NCI-H187 (cell line): Measurements from ENCODE around the gene OR2G3.

ENCODE experiments used
- DNase-seq, 2 experiments: peaks; one replicate each; lab custom pipeline; 2025; lab: John Stamatoyannopoulos, UW

Gene OR2G3

GRCh38 chr1:247605286-247605685 is at the start of gene OR2G3:
OR2G3 (plus strand) TSS chr1:247605586; CDS start chr1:247605586, 0 bp downstream.
- no peak for DNase-seq

- DNase-seq = no peak
Observed at GRCh38 chr1:247557926-247558674, 47.3 kb upstream of the OR2G3 start.

- no peak for DNase-seq
Observed at GRCh38 chr1:247561711-247562110, 43.7 kb upstream of the OR2G3 start.

- DNase-seq = no peak
Observed at GRCh38 chr1:247562198-247562597, 43.2 kb upstream of the OR2G3 start.

GRCh38 chr1:247574236-247574635 is 31.1 kb upstream of the OR2G3 start:
- no peak for DNase-seq

- no peak for DNase-seq
Observed at GRCh38 chr1:247574664-247575063, 30.7 kb upstream of the OR2G3 start.

- DNase-seq = no peak
Observed at GRCh38 chr1:247576514-247576913, 28.9 kb upstream of the OR2G3 start.

GRCh38 chr1:247578946-247579460 is 26.4 kb upstream of the OR2G3 start:
- DNase-seq = no peak

GRCh38 chr1:247588060-247588459 is 17.3 kb upstream of the OR2G3 start, which contains the start of gene OR2G2:
OR2G2 (plus strand) TSS chr1:247588360; CDS start chr1:247588360, 0 bp downstream.
- DNase-seq = no peak

- no peak for DNase-seq
Observed at GRCh38 chr1:247613405-247613804, 8.0 kb downstream of the OR2G3 start.

- no peak for DNase-seq
Observed at GRCh38 chr1:247614625-247615024, 9.2 kb downstream of the OR2G3 start.

GRCh38 chr1:247627951-247628350 is 22.6 kb downstream of the OR2G3 start:
- no peak for DNase-seq

- DNase-seq = no peak
Observed at GRCh38 chr1:247638011-247638410, 32.6 kb downstream of the OR2G3 start.

- DNase-seq = no peak
Observed at GRCh38 chr1:247638781-247639180, 33.4 kb downstream of the OR2G3 start.

- DNase-seq = no peak
Observed at GRCh38 chr1:247639381-247639981, 34.1 kb downstream of the OR2G3 start.

- DNase-seq = no peak
Observed at GRCh38 chr1:247642742-247643141, 37.4 kb downstream of the OR2G3 start.

- DNase-seq = no peak
Observed at GRCh38 chr1:247646867-247647266, 41.5 kb downstream of the OR2G3 start.

- no peak for DNase-seq
Observed at GRCh38 chr1:247647864-247648263, 42.5 kb downstream of the OR2G3 start.

GRCh38 chr1:247653040-247653439 is 47.7 kb downstream of the OR2G3 start:
- no peak for DNase-seq
